ENCODE data around the gene TPK1. TPM values are rescaled to one million over a fixed set of nuclear protein-coding genes. Genes with fewer than 3 reads are reported as not detected.

TPK1 gene
- total RNA-seq, result 5.0 TPM
- long read RNA-seq, partial matches to known transcripts, result 0 of 2 reads
- long read RNA-seq, other reads (novel, unspliced or antisense), result 2 of 2 reads

DNA sequence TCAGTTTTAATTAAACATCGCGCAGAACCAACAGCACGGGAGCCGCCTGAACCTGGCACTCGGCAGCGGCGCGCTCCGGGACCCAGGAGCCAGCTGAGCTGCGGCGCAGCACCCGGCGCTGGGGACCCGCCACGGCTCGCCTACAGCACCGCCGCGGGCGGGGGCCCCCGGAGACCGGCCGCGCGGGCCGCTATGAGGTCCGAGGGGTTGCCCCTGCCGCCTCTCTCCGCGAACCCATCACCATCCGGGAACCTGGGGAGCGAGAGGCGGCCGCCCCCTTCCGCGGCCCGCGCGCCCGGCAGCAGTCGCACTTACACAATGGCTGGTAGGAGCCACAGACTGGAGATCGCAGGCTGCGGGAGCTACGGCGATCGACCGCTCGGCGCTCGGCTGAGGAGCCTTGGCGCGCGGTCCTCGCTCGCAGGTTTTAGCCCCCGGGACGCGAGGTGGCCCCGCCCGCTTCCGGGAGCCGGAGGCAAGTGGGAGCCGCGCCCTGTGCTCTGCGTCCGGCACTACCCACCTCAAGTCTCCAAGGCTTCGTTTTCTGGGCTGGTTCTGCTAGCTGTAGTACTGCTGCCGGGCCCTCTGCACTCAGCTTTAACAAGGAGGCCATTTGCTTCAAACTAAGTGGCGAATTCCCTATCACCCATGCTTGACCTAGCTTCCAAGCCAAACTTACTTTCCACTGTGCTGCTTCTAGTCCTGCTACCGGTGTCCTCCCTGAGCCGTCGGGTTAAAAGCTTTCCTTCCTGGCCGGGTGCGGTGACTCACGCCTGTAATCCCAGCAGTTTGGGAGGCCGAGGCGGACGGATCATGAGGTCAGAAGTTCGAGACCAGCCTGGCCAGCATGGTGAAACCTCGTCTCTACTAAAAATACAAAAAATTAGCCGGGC, at the start of gene TPK1:
TPK1 (minus strand) TSS at position 402 of the 893 bp plus-strand sequence. CDS start 451 bp downstream, outside the sequence.
- DNase-seq (ENCODE audit: missing footprints) (peak; percentile 96), ATAC-seq (peak; percentile 99)
- intact Hi-C loops (cut with DNase I), result loop anchor here (10.0 kb wide), 2 partner anchors 101 to 321 kb away; no protein-coding TSS in a partner anchor

DNA sequence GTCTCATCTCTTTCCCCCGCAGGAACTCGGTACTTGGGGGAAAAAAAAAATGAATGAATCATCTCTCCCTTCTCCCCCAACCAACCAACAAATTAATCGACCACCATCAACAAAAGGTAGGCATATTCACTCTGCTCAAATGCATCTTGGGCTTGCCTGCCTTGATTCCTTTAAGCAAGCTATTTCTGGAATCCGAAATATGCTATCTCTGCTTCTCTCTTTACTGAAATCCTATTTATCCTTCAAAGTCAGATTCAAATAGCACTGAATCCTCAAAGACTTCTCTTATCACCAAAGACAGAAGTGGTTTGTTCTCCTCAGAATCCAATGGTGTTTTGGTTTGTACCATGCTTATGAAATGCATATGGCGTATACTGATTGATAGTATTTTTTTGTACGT, 49.6 kb upstream of the TPK1 start:
- no peak for ATAC-seq
- DNase-seq (ENCODE audit: missing footprints), result no peak
- intact Hi-C loops (cut with DNase I), result no loop called here

- DNase-seq (ENCODE audit: missing footprints) (no peak), ATAC-seq (no peak)
- intact Hi-C loops (cut with DNase I), result no loop called here
Observed at GRCh38 chr7:144884896-144885295, 49.0 kb upstream of the TPK1 start.

DNA sequence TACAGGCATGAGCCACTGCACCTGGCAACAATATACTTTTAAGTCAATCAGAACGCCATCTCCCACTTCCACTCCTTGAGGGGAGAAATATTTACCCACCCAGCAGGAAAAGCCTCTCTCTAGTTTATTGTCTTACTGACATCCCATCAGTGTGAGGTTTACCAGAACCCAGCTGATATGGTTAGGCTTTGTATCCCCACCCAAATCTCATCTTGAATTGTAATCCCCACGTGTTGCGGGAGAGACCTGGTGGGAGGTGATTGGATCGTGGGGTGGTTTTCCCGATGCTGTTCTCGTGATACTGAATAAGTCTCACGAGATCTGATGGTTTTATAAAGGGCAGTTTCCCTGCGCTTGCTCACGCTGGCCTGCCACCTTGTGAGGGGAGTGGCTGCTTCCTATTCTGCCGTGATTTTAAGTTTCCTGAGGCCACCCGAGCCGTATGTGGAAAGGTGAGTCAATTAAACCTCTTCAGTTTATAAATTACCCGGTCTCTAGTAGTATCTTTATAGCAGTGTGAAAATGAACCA, 37.5 kb upstream of the TPK1 start:
- intact Hi-C loops (cut with DNase I), result no loop called here
- no peak for DNase-seq (ENCODE audit: missing footprints)
- no peak for ATAC-seq

- no peak for ATAC-seq
- no peak for DNase-seq (ENCODE audit: missing footprints)
- intact Hi-C loops (cut with DNase I), result no loop called here
Observed at GRCh38 chr7:144869082-144869481, 33.2 kb upstream of the TPK1 start.

GRCh38 chr7:144866189-144866588, 30.3 kb upstream of the TPK1 start:
- intact Hi-C loops (cut with DNase I), result no loop called here
- DNase-seq (ENCODE audit: missing footprints) (no peak), ATAC-seq (no peak)

- ATAC-seq, result no peak
- no peak for DNase-seq (ENCODE audit: missing footprints)
- intact Hi-C loops (cut with DNase I), result no loop called here
Observed at GRCh38 chr7:144863320-144863647, 27.4 kb upstream of the TPK1 start.

DNA sequence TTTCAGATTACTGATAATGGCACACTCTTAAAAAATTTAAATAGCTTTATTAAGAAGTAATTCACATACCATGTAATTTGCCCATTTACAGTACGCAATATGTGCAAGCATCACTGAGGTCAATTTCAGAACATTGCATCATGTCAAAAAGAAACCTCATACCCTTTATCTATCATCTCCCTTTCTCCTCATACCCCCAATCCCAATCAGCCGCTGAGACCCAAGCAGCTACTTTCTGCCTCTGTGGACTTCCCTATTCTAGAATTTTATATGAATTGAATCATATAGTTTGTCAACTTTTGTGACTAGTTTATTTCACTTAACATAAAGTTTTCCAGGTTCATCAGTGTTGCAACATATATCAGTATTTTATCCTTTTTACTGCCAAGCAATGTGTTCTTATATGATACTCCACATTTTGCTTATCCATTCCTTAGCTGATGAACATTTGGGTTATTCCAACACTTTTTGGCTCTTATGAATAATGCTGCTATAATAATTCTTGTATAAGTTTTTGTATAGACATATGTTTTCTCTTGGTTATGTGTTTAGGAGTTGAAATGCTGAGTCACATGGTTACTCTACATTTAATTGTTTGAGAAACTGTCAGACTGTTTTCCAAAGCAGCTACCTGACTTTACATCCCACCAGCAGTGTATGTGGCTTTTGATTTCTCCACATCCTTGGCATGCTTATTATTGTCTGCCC, 26.9 kb upstream of the TPK1 start:
- DNase-seq (ENCODE audit: missing footprints), result no peak
- intact Hi-C loops (cut with DNase I), result no loop called here
- no peak for ATAC-seq

DNA sequence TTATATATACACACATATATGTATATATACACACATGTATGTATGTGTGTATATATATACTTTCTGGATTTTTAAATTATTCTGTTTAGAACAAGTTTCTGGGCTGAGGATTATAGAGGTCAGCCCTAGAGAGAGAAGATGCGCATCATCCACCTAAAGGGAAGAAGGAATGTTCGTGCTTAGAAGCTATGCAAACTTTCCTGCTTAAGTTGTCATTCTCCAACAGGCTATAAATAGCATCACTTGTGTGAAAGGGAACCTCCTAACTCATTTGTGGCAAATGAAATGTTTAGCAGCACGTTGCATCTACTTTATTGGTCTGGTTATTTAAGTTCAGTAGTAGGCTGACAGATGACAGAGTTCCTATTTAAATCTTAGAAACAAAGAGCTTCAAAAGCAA, 23.9 kb upstream of the TPK1 start:
- DNase-seq (ENCODE audit: missing footprints) (no peak), ATAC-seq (no peak)
- intact Hi-C loops (cut with DNase I), result no loop called here

GRCh38 chr7:144857463-144857862, 21.6 kb upstream of the TPK1 start:
- DNase-seq (ENCODE audit: missing footprints) (no peak), ATAC-seq (no peak)
- intact Hi-C loops (cut with DNase I), result no loop called here

DNA sequence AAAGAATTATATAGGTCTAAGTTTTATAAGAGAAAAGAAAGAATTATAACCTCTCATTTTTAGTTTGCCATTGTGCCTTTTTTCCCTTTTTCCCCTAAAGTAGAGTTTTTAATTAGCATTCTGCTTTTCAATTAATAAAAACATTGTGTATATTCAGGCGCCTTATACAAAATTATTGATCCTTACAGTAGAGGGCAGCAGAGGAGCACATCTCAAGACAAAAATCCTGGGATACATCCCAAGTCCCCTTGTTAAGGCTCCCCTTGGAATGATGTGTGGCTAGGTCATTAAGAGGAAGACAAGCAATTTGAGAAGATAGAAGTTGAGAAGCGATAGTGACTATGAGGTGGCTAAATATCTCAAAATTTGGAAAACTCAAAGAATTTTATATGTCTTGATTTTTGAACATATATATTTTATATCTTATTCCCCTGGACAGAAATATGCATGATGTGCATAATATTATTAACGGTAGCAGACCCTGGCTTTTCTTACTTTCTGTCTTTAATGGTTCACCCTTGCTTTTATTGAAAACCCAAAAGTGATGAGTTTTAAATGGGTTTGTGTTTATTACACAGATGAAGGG, 19.1 kb upstream of the TPK1 start:
- intact Hi-C loops (cut with DNase I), result no loop called here
- DNase-seq (ENCODE audit: missing footprints) (no peak), ATAC-seq (no peak)

DNA sequence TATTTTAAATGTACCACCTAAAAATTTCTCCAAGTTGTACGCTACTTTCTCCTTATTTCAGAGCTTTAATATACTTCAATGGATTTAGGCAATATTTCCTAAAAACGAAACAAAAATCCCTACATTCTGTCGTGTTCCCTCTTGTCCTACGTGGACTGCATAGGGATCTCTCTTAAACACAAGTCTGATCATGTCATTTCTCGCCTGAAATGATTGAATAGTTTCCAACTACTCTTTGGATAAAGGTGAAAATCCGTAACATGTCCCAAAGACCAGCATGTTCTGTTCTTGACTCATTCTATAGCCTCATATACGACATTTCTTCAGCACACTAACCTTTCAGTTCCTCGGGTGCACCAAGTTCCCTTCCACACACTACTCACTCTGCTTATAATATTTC, 17.7 kb upstream of the TPK1 start:
- no peak for ATAC-seq
- no peak for DNase-seq (ENCODE audit: missing footprints)
- intact Hi-C loops (cut with DNase I), result no loop called here

GRCh38 chr7:144848078-144848477, 12.2 kb upstream of the TPK1 start:
- DNase-seq (ENCODE audit: missing footprints) (no peak), ATAC-seq (no peak)
- intact Hi-C loops (cut with DNase I), result no loop called here

GRCh38 chr7:144842377-144842851, 6.6 kb upstream of the TPK1 start:
- intact Hi-C loops (cut with DNase I), result no loop called here
- ATAC-seq, result peak; percentile 69
- DNase-seq (ENCODE audit: missing footprints), result peak; percentile 67

DNA sequence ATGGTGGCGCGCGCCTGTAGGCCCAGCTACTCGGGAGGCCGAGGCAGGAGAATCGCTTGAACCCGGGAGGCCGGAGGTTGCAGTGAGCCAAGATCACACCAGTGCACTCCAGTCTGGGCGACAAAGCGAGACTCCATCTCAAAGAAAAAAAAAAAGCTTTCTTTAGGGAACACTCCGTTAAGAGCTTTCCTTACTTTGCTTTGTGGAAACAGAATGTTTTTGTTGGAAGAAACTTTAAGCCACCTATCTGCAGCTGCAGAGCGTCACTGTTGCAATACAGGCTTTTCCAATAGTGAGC, 641 bp upstream of the TPK1 start:
- ATAC-seq (no peak), DNase-seq (ENCODE audit: missing footprints) (no peak)
- intact Hi-C loops (cut with DNase I), result loop anchor here (10.0 kb wide), 2 partner anchors 102 to 322 kb away; no protein-coding TSS in a partner anchor

- DNase-seq (ENCODE audit: missing footprints), result peak; percentile 70
- intact Hi-C loops (cut with DNase I), result loop anchor here (10.0 kb wide), 2 partner anchors 100 to 320 kb away; no protein-coding TSS in a partner anchor
- ATAC-seq, result peak; percentile 62
Observed at GRCh38 chr7:144835155-144835611, 670 bp downstream of the TPK1 start.

GRCh38 chr7:144834641-144835144, 1.2 kb downstream of the TPK1 start:
- intact Hi-C loops (cut with DNase I), result loop anchor here (10.0 kb wide), 2 partner anchors 100 to 320 kb away; no protein-coding TSS in a partner anchor
- ATAC-seq (no peak), DNase-seq (ENCODE audit: missing footprints) (peak; percentile 47)

GRCh38 chr7:144830811-144831210, 5.0 kb downstream of the TPK1 start:
- ATAC-seq (no peak), DNase-seq (ENCODE audit: missing footprints) (no peak)
- intact Hi-C loops (cut with DNase I), result loop anchor here (10.0 kb wide), 2 partner anchors 96 to 316 kb away; no protein-coding TSS in a partner anchor
